Erythroblast (primary cell): ENCODE results near the gene CACNA1C.
A peak's percentile ranks its signal among the peaks of the same experiment; 100 is the strongest.

Source experiments
- DNase-seq, 2 experiments: peaks; one replicate each; lab custom pipeline; 2025; lab: John Stamatoyannopoulos, UW
- GATA1 ChIP-seq: IDR thresholded peaks from 2 replicates; pipeline ENCODE4 v1.6.1; 2011; ENCODE audit warnings: low read depth, mild to moderate bottlenecking, control low read depth, low read length, moderate library complexity
- POLR2A ChIP-seq: IDR thresholded peaks from 2 replicates; pipeline ENCODE4 v1.6.1; 2011; ENCODE audit warnings: mild to moderate bottlenecking, low read length

The CACNA1C gene

GRCh38 chr12:2052826-2053678, at the start of gene CACNA1C:
CACNA1C (plus strand) TSS chr12:2052987; CDS start chr12:2053563, 576 bp downstream.
- peak; percentile 11 to 24 for DNase-seq
- TF ChIP-seq POLR2A (no peak), GATA1 (no peak)

- TF ChIP-seq GATA1 (no peak), POLR2A (no peak)
- DNase-seq, result no peak
Observed at GRCh38 chr12:2003676-2004112, 49.1 kb upstream of the CACNA1C start.

DNA sequence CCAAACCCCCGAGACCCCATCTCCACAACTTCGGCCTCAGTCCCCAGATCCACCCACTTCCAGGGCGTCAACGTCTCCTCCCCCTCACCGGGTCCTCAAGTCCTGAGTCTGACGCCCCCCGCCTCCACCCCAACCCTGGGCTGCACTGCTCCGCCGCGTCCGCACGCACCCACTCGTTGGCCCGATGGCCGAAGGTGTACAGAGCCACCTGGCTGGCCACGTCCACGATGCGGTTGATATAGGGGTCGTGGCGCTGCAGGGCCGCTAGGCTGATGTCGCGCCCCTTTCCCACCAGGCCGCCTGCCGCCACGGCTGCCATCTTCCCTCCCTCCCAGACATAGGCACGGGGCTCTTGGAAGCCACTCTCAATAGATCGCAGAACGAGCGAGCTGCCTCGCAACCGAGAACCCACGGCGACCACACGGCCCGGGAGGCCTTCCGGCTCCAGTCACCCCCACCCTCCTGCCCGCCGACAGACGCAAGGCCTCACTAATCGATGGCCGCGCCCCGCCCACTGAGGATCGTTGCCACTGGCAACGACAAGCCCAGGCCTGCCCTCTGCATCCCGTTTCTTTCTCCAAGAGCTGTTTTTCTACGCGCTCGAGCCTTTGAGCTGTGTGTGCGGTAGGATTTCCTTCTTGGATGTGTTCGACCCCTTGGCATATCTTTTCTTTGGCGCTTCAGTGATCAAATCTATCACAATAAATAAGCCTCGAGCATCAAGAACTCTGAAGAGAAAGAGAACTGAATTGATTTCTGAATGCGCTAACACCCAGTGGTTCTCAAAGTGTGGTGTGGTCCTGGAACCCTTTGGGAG, 48.5 kb upstream of the CACNA1C start, which contains the start of gene DCP1B:
DCP1B (minus strand) TSS at position 345 of the 817 bp plus-strand sequence; CDS start at position 319, 26 bp downstream.
- TF ChIP-seq GATA1 (no peak), POLR2A (peak; percentile 90)
- peak; percentile 97 to 98 for DNase-seq

DNA sequence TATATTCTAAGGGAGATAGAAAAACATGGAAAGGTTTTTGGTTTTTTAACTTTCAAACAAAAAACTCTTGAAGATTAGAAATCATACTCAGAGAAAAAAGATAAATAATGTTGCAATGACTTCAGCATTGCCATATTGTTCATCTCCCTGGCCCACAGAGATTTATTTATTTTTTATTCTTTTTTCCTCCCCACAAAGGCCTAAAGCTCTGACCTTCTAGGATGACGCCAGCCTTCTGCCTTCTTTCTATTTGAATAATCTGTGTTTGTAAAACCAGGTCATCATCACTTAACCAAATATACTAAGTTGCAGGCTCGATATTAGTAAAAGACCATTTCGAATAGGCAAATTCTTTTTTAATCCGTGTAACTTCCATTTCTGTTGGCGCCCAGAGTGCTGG, 44.1 kb upstream of the CACNA1C start:
- no peak for DNase-seq
- no peak for TF ChIP-seq GATA1

DNA sequence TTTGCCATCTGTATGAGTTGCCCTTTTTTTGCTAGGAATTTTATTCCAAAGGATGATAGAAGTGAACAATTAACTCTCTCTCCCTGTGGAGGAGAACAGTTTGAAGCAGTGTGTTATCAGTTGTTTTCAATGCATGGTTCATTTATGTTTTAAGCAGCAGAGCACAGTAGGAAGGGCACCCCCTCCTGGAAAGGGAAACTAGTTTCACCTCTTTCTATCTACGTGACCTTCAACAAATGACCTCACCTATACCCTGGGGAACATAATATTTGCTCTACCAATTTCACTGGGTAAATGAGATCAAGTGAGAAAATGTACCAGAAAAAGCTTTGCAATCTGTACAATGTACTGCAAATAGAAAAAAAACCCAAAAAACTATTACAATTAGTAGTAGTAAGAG, 43.2 kb upstream of the CACNA1C start:
- TF ChIP-seq GATA1 (no peak), POLR2A (no peak)
- peak; percentile 39 to 62 for DNase-seq

DNA sequence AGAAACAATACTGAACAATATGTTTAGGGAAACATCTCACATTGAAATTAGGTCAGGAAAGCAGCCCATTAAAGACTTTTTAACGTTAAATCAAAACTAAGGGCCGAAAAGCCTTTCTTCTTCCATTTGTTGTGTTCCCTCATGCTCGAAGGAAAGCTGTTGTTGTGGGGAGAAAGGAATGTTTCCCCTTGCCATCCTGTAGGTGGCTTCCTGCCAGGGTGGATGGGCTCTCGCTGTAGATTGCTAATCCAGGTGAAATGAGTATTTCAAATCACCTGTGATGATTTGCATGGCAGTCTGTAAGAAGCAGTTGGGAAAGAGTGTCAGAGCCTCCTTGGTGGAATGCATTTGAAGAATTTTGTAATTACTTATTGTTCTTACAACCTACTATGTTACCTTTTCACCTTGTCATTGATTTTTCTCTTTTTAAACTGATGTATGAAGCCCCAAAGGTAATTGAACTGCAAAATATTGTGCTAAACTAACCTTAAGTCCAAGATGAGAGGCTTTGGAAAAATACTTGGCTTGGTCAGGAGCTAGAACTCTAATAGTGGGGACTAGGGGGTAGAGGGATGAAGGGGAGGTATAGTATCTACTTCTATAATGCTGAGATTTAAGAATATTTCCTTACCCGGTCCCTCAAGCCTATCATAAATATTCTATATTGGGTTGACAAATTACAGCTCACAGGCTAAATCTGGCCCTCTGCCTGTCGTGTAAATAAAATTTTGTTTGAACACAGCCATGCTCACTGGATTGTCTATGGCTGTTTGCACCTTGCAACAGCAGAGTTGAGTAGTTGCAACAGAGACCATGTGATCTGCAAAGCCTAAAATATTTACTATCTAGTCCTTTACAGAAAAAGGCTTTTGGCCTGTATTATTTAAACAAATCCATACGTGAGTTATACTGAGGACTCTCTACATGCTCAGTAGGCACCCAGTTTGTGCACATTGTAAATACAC, 40.9 kb upstream of the CACNA1C start:
- no peak for TF ChIP-seq GATA1
- TF ChIP-seq POLR2A, result no peak
- DNase-seq, result no peak

- no peak for TF ChIP-seq POLR2A
- DNase-seq, result no peak
Observed at GRCh38 chr12:2013086-2013485, 39.7 kb upstream of the CACNA1C start.

GRCh38 chr12:2013527-2014223, 39.1 kb upstream of the CACNA1C start:
- DNase-seq, result no peak
- TF ChIP-seq POLR2A, result no peak
- TF ChIP-seq GATA1, result no peak

DNA sequence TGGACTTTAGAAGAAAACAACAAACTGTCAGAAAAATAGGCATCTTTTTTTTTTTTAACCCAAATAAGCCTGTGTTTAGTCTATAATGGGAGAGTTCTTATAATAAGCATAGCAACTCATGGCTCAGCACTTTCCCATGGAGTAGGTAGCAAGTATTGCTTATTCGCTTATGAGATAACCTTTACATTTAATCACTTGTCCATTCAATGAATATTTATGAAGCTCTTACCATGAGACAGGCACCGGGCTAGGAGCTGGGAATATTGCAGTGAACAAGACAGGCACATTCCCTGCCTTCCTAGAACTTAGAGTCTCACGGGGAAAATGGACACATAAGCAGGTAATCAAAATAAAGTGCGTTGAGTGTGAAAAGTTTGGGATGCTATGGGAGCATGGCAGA, 38.6 kb upstream of the CACNA1C start:
- DNase-seq, result no peak
- TF ChIP-seq POLR2A (no peak), GATA1 (no peak)

- DNase-seq, result no peak
- TF ChIP-seq GATA1 (no peak), POLR2A (no peak)
Observed at GRCh38 chr12:2016862-2017545, 35.8 kb upstream of the CACNA1C start.

GRCh38 chr12:2017546-2018337, 35.0 kb upstream of the CACNA1C start:
- DNase-seq, result no peak

More at GRCh38 chr12:2017546-2018337, 35.0 kb upstream of the CACNA1C start:
- no peak for TF ChIP-seq GATA1
- no peak for TF ChIP-seq POLR2A
